ENCODE results near the gene BCKDHB.

- TF ChIP-seq L3MBTL2 (conservative IDR thresholded peaks at IDR 0.05) (no peak), FOXM1 (IDR thresholded peaks at IDR 0.05; ENCODE audit: borderline replicate concordance) (no peak), ZNF384 (IDR thresholded peaks at IDR 0.05) (no peak), BHLHE40 (IDR thresholded peaks at IDR 0.05; ENCODE audit: borderline replicate concordance) (no peak), ELF4 (IDR thresholded peaks at IDR 0.05) (no peak), SUZ12 (IDR thresholded peaks at IDR 0.05) (no peak), SP1 (IDR thresholded peaks at IDR 0.05) (no peak), HDGF (IDR thresholded peaks at IDR 0.05; ENCODE audit: borderline replicate concordance) (no peak), PKNOX1 (IDR thresholded peaks at IDR 0.05) (no peak)
Measured at GRCh38 chr6:80245043-80245442, 138.6 kb downstream of the BCKDHB start.
